ENCODE data around the gene GLRA3.

DNA sequence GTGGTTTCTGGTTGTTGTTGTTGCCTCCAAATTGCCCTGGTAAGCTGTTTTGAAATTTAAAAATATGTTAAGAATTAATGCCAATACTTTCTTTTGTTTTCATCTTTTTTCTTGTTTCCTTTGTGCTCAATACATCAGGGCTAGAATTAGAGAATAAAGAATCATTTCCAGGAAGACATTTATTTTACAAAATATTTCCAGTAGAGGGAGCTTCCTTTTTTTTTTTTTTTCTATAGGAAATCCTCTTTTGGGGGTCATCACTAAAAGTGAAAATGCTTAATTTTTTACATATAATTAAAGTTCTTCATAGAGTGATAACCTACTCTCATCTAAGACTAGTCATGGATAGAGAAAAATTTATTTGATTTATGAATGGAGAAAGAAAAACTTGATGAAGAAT lies 2.4 kb downstream of the GLRA3 start:
- TF ChIP-seq, protein P1, sequence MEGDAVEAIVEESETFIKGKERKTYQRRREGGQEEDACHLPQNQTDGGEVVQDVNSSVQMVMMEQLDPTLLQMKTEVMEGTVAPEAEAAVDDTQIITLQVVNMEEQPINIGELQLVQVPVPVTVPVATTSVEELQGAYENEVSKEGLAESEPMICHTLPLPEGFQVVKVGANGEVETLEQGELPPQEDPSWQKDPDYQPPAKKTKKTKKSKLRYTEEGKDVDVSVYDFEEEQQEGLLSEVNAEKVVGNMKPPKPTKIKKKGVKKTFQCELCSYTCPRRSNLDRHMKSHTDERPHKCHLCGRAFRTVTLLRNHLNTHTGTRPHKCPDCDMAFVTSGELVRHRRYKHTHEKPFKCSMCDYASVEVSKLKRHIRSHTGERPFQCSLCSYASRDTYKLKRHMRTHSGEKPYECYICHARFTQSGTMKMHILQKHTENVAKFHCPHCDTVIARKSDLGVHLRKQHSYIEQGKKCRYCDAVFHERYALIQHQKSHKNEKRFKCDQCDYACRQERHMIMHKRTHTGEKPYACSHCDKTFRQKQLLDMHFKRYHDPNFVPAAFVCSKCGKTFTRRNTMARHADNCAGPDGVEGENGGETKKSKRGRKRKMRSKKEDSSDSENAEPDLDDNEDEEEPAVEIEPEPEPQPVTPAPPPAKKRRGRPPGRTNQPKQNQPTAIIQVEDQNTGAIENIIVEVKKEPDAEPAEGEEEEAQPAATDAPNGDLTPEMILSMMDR (IDR thresholded peaks at IDR 0.05) = no peak
- TF ChIP-seq POLR2A (IDR thresholded peaks at IDR 0.05) = no peak

All from tibial nerve (tissue), 3 donors.